ENCODE results near the gene PYGL. TPM values are rescaled to one million over a fixed set of nuclear protein-coding genes. Genes with fewer than 3 reads are reported as not detected.

Gene PYGL
- total RNA-seq, 1 donor, result 123 TPM

- no peak overlapping the region for H3K4me3 ChIP-seq (ENCODE audit: insufficient read depth, low read length)
- H3K27me3 ChIP-seq (ENCODE audit: insufficient read depth, low read length), result no peaks in the 10 kb centered on the region
- TF ChIP-seq CTCF (IDR thresholded peaks at IDR 0.05; ENCODE audit: extremely low read depth, low read depth, low read length), result no peak
- H3K4me2 ChIP-seq (ENCODE audit: insufficient read depth, low read length), result no peak overlapping the region
- no peaks in the 10 kb centered on the region for H4K20me1 ChIP-seq (ENCODE audit: insufficient read depth, low read length)
- no peak overlapping the region for H3K27ac ChIP-seq (ENCODE audit: low read depth, low read length)
- H3K79me2 ChIP-seq (ENCODE audit: insufficient read depth, low read length), result no peaks in the 10 kb centered on the region
- peaks cover 86% of the 10 kb centered on the region for H3K36me3 ChIP-seq (ENCODE audit: insufficient read depth, low read length)
- no peak overlapping the region for H2AFZ ChIP-seq (ENCODE audit: low read length)
- no peak for DNase-seq (ENCODE audit: insufficient read length, low spot score, missing footprints)
- no peaks in the 10 kb centered on the region for H3K9me3 ChIP-seq (ENCODE audit: low read depth, low read length)
- no peaks in the 10 kb centered on the region for H3K4me1 ChIP-seq (ENCODE audit: insufficient read depth, low read length)
Measured at GRCh38 chr14:50910495-50911420, 33.5 kb downstream of the PYGL start.

GRCh38 chr14:50906326-50907065 is 37.8 kb downstream of the PYGL start:
- H3K4me1 ChIP-seq (ENCODE audit: insufficient read depth, low read length), result no peaks in the 10 kb centered on the region
- no peak for TF ChIP-seq CTCF (IDR thresholded peaks at IDR 0.05; ENCODE audit: extremely low read depth, low read depth, low read length)

GRCh38 chr14:50904719-50905118 is 39.6 kb downstream of the PYGL start:
- no peak for TF ChIP-seq CTCF (IDR thresholded peaks at IDR 0.05; ENCODE audit: extremely low read depth, low read depth, low read length)

More at GRCh38 chr14:50906326-50907065, 37.8 kb downstream of the PYGL start:
- H4K20me1 ChIP-seq (ENCODE audit: insufficient read depth, low read length), result no peaks in the 10 kb centered on the region
- H3K79me2 ChIP-seq (ENCODE audit: insufficient read depth, low read length), result no peaks in the 10 kb centered on the region
- no peak for DNase-seq (ENCODE audit: insufficient read length, low spot score, missing footprints)
- H2AFZ ChIP-seq (ENCODE audit: low read length), result no peak overlapping the region
- H3K27me3 ChIP-seq (ENCODE audit: insufficient read depth, low read length), result no peaks in the 10 kb centered on the region
- H3K36me3 ChIP-seq (ENCODE audit: insufficient read depth, low read length), result peaks cover 75% of the 10 kb centered on the region
- H3K4me2 ChIP-seq (ENCODE audit: insufficient read depth, low read length), result no peak overlapping the region
- H3K4me3 ChIP-seq (ENCODE audit: insufficient read depth, low read length), result no peak overlapping the region
- no peaks in the 10 kb centered on the region for H3K9me3 ChIP-seq (ENCODE audit: low read depth, low read length)
- no peak overlapping the region for H3K27ac ChIP-seq (ENCODE audit: low read depth, low read length)

GRCh38 chr14:50901361-50901760 is 42.9 kb downstream of the PYGL start:
- no peak overlapping the region for H2AFZ ChIP-seq (ENCODE audit: low read length)
- no peaks in the 10 kb centered on the region for H3K4me1 ChIP-seq (ENCODE audit: insufficient read depth, low read length)
- no peak for TF ChIP-seq CTCF (IDR thresholded peaks at IDR 0.05; ENCODE audit: extremely low read depth, low read depth, low read length)
- H3K27me3 ChIP-seq (ENCODE audit: insufficient read depth, low read length), result no peaks in the 10 kb centered on the region
- no peaks in the 10 kb centered on the region for H3K79me2 ChIP-seq (ENCODE audit: insufficient read depth, low read length)
- H4K20me1 ChIP-seq (ENCODE audit: insufficient read depth, low read length), result no peaks in the 10 kb centered on the region
- peaks cover 29% of the 10 kb centered on the region for H3K36me3 ChIP-seq (ENCODE audit: insufficient read depth, low read length)
- H3K9me3 ChIP-seq (ENCODE audit: low read depth, low read length), result no peaks in the 10 kb centered on the region
- no peak for DNase-seq (ENCODE audit: insufficient read length, low spot score, missing footprints)
- no peak overlapping the region for H3K4me3 ChIP-seq (ENCODE audit: insufficient read depth, low read length)
- H3K27ac ChIP-seq (ENCODE audit: low read depth, low read length), result no peak overlapping the region
- H3K4me2 ChIP-seq (ENCODE audit: insufficient read depth, low read length), result no peak overlapping the region

More at GRCh38 chr14:50904719-50905118, 39.6 kb downstream of the PYGL start:
- Histone ChIP-seq H3K79me2 (ENCODE audit: insufficient read depth, low read length) (no peaks in the 10 kb centered on the region), H3K9me3 (ENCODE audit: low read depth, low read length) (no peaks in the 10 kb centered on the region), H3K4me3 (ENCODE audit: insufficient read depth, low read length) (no peak overlapping the region), H2AFZ (ENCODE audit: low read length) (no peak overlapping the region), H3K27ac (ENCODE audit: low read depth, low read length) (no peak overlapping the region), H3K36me3 (ENCODE audit: insufficient read depth, low read length) (peaks cover 57% of the 10 kb centered on the region), H3K4me1 (ENCODE audit: insufficient read depth, low read length) (no peaks in the 10 kb centered on the region), H3K27me3 (ENCODE audit: insufficient read depth, low read length) (no peaks in the 10 kb centered on the region), H3K4me2 (ENCODE audit: insufficient read depth, low read length) (no peak overlapping the region), H4K20me1 (ENCODE audit: insufficient read depth, low read length) (no peaks in the 10 kb centered on the region)
- no peak for DNase-seq (ENCODE audit: insufficient read length, low spot score, missing footprints)
